CD14-positive monocyte (primary cell): ENCODE results near the gene RGS5. TPM values are rescaled to one million over a fixed set of nuclear protein-coding genes. Genes with fewer than 3 reads are reported as not detected.

ENCODE experiments used
- DNase-seq, 3 donors: peaks; one replicate each; pipeline ENCODE4 v3.0.0-alpha.2; 2011 to 2022
- H2AFZ ChIP-seq: 2 replicates; pipeline ENCODE4 v1.6.0; 2012; ENCODE audit warnings: mild to moderate bottlenecking, low read depth, low read length, inconsistent platforms; ENCODE audit not compliant: insufficient read depth, poor library complexity, severe bottlenecking
- H3K27ac ChIP-seq, 2 donors: 1 replicate in 1 of 2; 2 replicates in 1 of 2; pipeline ENCODE4 v1.5.1; 2012 to 2013; ENCODE audit warnings: low read length in 2 of 2, control low read depth in 1 of 2, inconsistent platforms in 1 of 2, low read depth in 1 of 2, mild to moderate bottlenecking in 1 of 2
- H3K27me3 ChIP-seq, 2 donors: one replicate each; pipeline versions ENCODE4 v1.6.0 to v1.6.1; 2011 to 2013; ENCODE audit warnings: low read length in 2 of 2; ENCODE audit not compliant: control insufficient read depth in 2 of 2, insufficient read depth in 2 of 2
- H3K36me3 ChIP-seq, 2 donors: replicated peaks in 1 of 2; 1 replicate in 1 of 2; 2 replicates in 1 of 2; pipeline versions ENCODE4 v1.5.1 to v1.6.1; 2012 to 2013; ENCODE audit warnings: low read length in 2 of 2, control low read depth in 1 of 2, inconsistent platforms in 1 of 2, mild to moderate bottlenecking in 1 of 2; ENCODE audit not compliant: insufficient read depth in 2 of 2, control insufficient read depth in 1 of 2
- H3K4me1 ChIP-seq, 2 donors: 1 replicate in 1 of 2; 2 replicates in 1 of 2; pipeline versions ENCODE4 v1.5.1 to v1.6.1; 2012 to 2013; ENCODE audit warnings: low read length in 2 of 2, control low read depth in 1 of 2, inconsistent platforms in 1 of 2, mild to moderate bottlenecking in 1 of 2, moderate library complexity in 1 of 2; ENCODE audit not compliant: insufficient read depth in 2 of 2, control insufficient read depth in 1 of 2
- H3K4me2 ChIP-seq: replicated peaks from 2 replicates; pipeline ENCODE3; 2012; ENCODE audit warnings: low read length, moderate library complexity, mild to moderate bottlenecking; ENCODE audit not compliant: poor library complexity, severe bottlenecking; ENCODE audit errors: extremely low read depth
- H3K4me3 ChIP-seq, 3 experiments: fragments of 200-600 bp in 1 of 3; sonication (generic) in 1 of 3; replicated peaks in 1 of 3; 1 replicate in 2 of 3; 2 replicates in 1 of 3; pipeline ENCODE4 v1.5.1; 2011 to 2013; ENCODE audit warnings: low read length in 3 of 3, mild to moderate bottlenecking in 3 of 3, control low read depth in 2 of 3, low read depth in 2 of 3, inconsistent platforms in 1 of 3, moderate library complexity in 1 of 3
- H3K79me2 ChIP-seq: 2 replicates; pipeline ENCODE4 v1.6.0; 2012; ENCODE audit warnings: mild to moderate bottlenecking, control low read depth, inconsistent platforms, low read length, moderate library complexity; ENCODE audit not compliant: insufficient read depth
- H3K9ac ChIP-seq: 2 replicates; pipeline ENCODE4 v1.6.0; 2017; ENCODE audit warnings: low read length, mild to moderate bottlenecking; ENCODE audit not compliant: insufficient read depth, poor library complexity, severe bottlenecking
- H3K9me3 ChIP-seq, 2 donors: replicated peaks in 1 of 2; 1 replicate in 1 of 2; 2 replicates in 1 of 2; pipeline versions ENCODE4 v1.5.1 to v1.6.1; 2012 to 2013; ENCODE audit warnings: low read length in 2 of 2, control low read depth in 1 of 2; ENCODE audit not compliant: control insufficient read depth in 1 of 2, insufficient read depth in 1 of 2
- H4K20me1 ChIP-seq: 2 replicates; pipeline ENCODE4 v1.6.0; 2012; ENCODE audit warnings: mild to moderate bottlenecking, low read length, control low read depth, moderate library complexity; ENCODE audit not compliant: insufficient read depth
- H3K27ac Mint-ChIP-seq, 7 donors: one replicate each; pipeline ENCODE4 v1.8.0; 2020; ENCODE audit warnings: mild to moderate bottlenecking in 7 of 7, mixed read lengths in 7 of 7, moderate library complexity in 6 of 7, inconsistent platforms in 2 of 7
- H3K27me3 Mint-ChIP-seq, 3 donors: one replicate each; pipeline ENCODE4 v1.8.0; 2021 to 2022; ENCODE audit warnings: low read depth in 3 of 3, mild to moderate bottlenecking in 3 of 3, mixed read lengths in 3 of 3, moderate library complexity in 3 of 3, inconsistent platforms in 1 of 3
- H3K36me3 Mint-ChIP-seq, 2 donors: one replicate each; pipeline ENCODE4 v1.8.0; 2020; ENCODE audit warnings: mixed read lengths in 2 of 2, inconsistent platforms in 1 of 2, mild to moderate bottlenecking in 1 of 2
- H3K4me1 Mint-ChIP-seq: one replicate; pipeline ENCODE4 v1.8.0; 2020; ENCODE audit warnings: mild to moderate bottlenecking, mixed read lengths
- H3K4me3 Mint-ChIP-seq, 2 donors: one replicate each; pipeline ENCODE4 v1.8.0; 2020; ENCODE audit warnings: mild to moderate bottlenecking in 2 of 2, mixed read lengths in 2 of 2, moderate library complexity in 1 of 2
- H3K9me3 Mint-ChIP-seq, 7 donors: one replicate each; pipeline ENCODE4 v1.8.0; 2020 to 2022; ENCODE audit warnings: mixed read lengths in 7 of 7, mild to moderate bottlenecking in 6 of 7, moderate library complexity in 6 of 7, inconsistent platforms in 2 of 7
- CTCF ChIP-seq: fragments of 200-600 bp; IDR thresholded peaks from one replicate; pipeline ENCODE4 v1.8.0; 2022; ENCODE audit warnings: antibody characterized with exemption, mild to moderate bottlenecking
- WGBS: methylation state at CpG from one replicate; pipeline ENCODE4 v1.1.5; 2013; ENCODE audit warnings: missing lambda C conversion rate; ENCODE audit not compliant: insufficient coverage; 5-methylcytosine and 5-hydroxymethylcytosine counted together
- intact Hi-C, 2 donors: fragments of 100-400 bp; cut with micrococcal nuclease; formaldehyde crosslinking; loops; one replicate each; pipeline versions ENCODE4 v1.15.0 to v1.15.1; 2023
- polyA plus RNA-seq, 3 donors: library from polyadenylated mRNA; depleted of rRNA in 1 of 3; unstranded in 2 of 3; stranded (reverse) in 1 of 3; fragments of 300-500 nt in 2 of 3; fragments of >200 nt in 1 of 3; fragmentation: Illumina TruSeq in 2 of 3; gene quantifications; 1 replicate in 2 of 3; 2 replicates in 1 of 3; pipeline ENCODE4 v1.2.3, GENCODE V29; 2012 to 2021

RGS5 gene
- polyA plus RNA-seq, 3 donors: 0.93 TPM; not detected in 2

GRCh38 chr1:163148911-163149310 is 53.8 kb downstream of the RGS5 start:
- H2AFZ ChIP-seq: no peak overlapping the region
- 91% methylated on average over 1 of the region's 2 CpGs for WGBS
- H3K27me3 ChIP-seq: no peaks in the 10 kb centered on the region
- H3K9ac ChIP-seq: no peak overlapping the region
- TF ChIP-seq CTCF: no peak
- H3K27ac ChIP-seq: no peak overlapping the region
- no peaks in the 10 kb centered on the region for H3K4me1 Mint-ChIP-seq
- peaks cover 0 to 5% (median 0%) of the 10 kb centered on the region in 7 donors for H3K9me3 Mint-ChIP-seq
- no peaks in the 10 kb centered on the region for H3K79me2 ChIP-seq
- no peak for DNase-seq
- no peak overlapping the region for H3K27ac Mint-ChIP-seq
- no peak overlapping the region for H3K4me3 Mint-ChIP-seq
- no peak overlapping the region for H3K4me3 ChIP-seq
- no peaks in the 10 kb centered on the region for H3K9me3 ChIP-seq
- no peak overlapping the region for H3K4me2 ChIP-seq
- H3K4me1 ChIP-seq: no peaks in the 10 kb centered on the region
- no peaks in the 10 kb centered on the region for H3K36me3 Mint-ChIP-seq
- intact Hi-C loops: no loop called here
- no peaks in the 10 kb centered on the region for H3K27me3 Mint-ChIP-seq
- H4K20me1 ChIP-seq: no peaks in the 10 kb centered on the region
- H3K36me3 ChIP-seq: no peaks in the 10 kb centered on the region

GRCh38 chr1:163147019-163147418 is 55.7 kb downstream of the RGS5 start:
- Mint-ChIP-seq H3K9me3 (peaks cover 0 to 5% (median 0%) of the 10 kb centered on the region in 7 donors), H3K4me3 (no peak overlapping the region), H3K4me1 (no peaks in the 10 kb centered on the region), H3K36me3 (no peaks in the 10 kb centered on the region), H3K27ac (no peak overlapping the region), H3K27me3 (no peaks in the 10 kb centered on the region)
- no peak overlapping the region for H3K9ac ChIP-seq
- H2AFZ ChIP-seq: no peak overlapping the region
- H3K4me3 ChIP-seq: no peak overlapping the region
- WGBS: 91% methylated on average over 3 of the region's 3 CpGs
- no peaks in the 10 kb centered on the region for H3K36me3 ChIP-seq
- TF ChIP-seq CTCF: no peak
- no peaks in the 10 kb centered on the region for H3K27me3 ChIP-seq
- intact Hi-C loops: no loop called here
- no peak overlapping the region for H3K4me2 ChIP-seq
- H4K20me1 ChIP-seq: no peaks in the 10 kb centered on the region
- no peak for DNase-seq
- no peaks in the 10 kb centered on the region for H3K4me1 ChIP-seq
- H3K79me2 ChIP-seq: no peaks in the 10 kb centered on the region
- no peaks in the 10 kb centered on the region for H3K9me3 ChIP-seq
- H3K27ac ChIP-seq: no peak overlapping the region
